SK-N-SH (cell line): ENCODE measurements around the gene SMYD3. TPM values are rescaled to one million over a fixed set of nuclear protein-coding genes. Genes with fewer than 3 reads are reported as not detected.

Source experiments
- CTCF ChIA-PET: fragments of 300-600, 350-600 bp; formaldehyde crosslinking; extraction: SDS; loops from one replicate; lab custom pipeline; 2021; lab: Yijun Ruan, JAX
- POLR2A ChIA-PET: fragments of 350-600 bp; sonication (Branson Sonifier 250); formaldehyde crosslinking; extraction: SDS; loops from one replicate; lab custom pipeline; 2020; ENCODE audit warnings: antibody characterized with exemption, inconsistent platforms; lab: Yijun Ruan, JAX
- DNase-seq: peaks from one replicate; pipeline ENCODE4 v3.0.0; 2012
- H2AFZ ChIP-seq: fragments of 200-600 bp; sonication (generic); 2 replicates; pipeline ENCODE4 v1.8.1; 2016; ENCODE audit warnings: antibody characterized with exemption, mild to moderate bottlenecking, low read depth
- H3F3A ChIP-seq: fragments of 200-600 bp; sonication (generic); replicated peaks from 2 replicates; pipeline ENCODE3; 2016; ENCODE audit warnings: antibody characterized with exemption, mild to moderate bottlenecking; ENCODE audit not compliant: insufficient read depth
- H3K27ac ChIP-seq, 2 experiments: fragments of 200-500 bp in 1 of 2; fragments of 200-600 bp in 1 of 2; sonication (Bioruptor generic) in 1 of 2; sonication (generic), shearing (Covaris generic) in 1 of 2; 2 replicates each; pipeline versions ENCODE4 v1.5.1 to v1.6.1; 2014 to 2016; ENCODE audit warnings: low read depth in 2 of 2, inconsistent platforms in 1 of 2, low read length in 1 of 2, mild to moderate bottlenecking in 1 of 2, mixed read lengths in 1 of 2
- H3K27me3 ChIP-seq: fragments of 200-600 bp; sonication (generic), shearing (Covaris generic); 2 replicates; pipeline ENCODE4 v1.6.1; 2016; ENCODE audit warnings: mixed run types; ENCODE audit not compliant: insufficient read depth
- H3K36me3 ChIP-seq, 2 experiments: fragments of 200-500 bp in 1 of 2; fragments of 200-600 bp in 1 of 2; sonication (Bioruptor generic) in 1 of 2; sonication (generic) in 1 of 2; replicated peaks in 1 of 2; 2 replicates each; pipeline versions ENCODE3 to v1.5.1; 2014 to 2016; ENCODE audit warnings: low read length in 1 of 2, mild to moderate bottlenecking in 1 of 2; ENCODE audit not compliant: insufficient read depth in 2 of 2, control insufficient read depth in 1 of 2
- H3K4me1 ChIP-seq, 2 experiments: fragments of 200-500 bp in 1 of 2; fragments of 200-600 bp in 1 of 2; sonication (Bioruptor generic) in 1 of 2; sonication (generic), shearing (Covaris generic) in 1 of 2; 2 replicates each; pipeline versions ENCODE4 v1.5.1 to v1.6.1; 2014 to 2016; ENCODE audit warnings: low read depth in 1 of 2, low read length in 1 of 2, mixed run types in 1 of 2; ENCODE audit not compliant: insufficient read depth in 2 of 2, control insufficient read depth in 1 of 2
- H3K4me2 ChIP-seq: fragments of 200-600 bp; sonication (generic), shearing (Covaris generic); 2 replicates; pipeline ENCODE4 v1.6.1; 2017; ENCODE audit warnings: mixed run types
- H3K4me3 ChIP-seq, 2 experiments: fragments of 200-500 bp in 1 of 2; fragments of 200-600 bp in 1 of 2; sonication (Bioruptor generic) in 1 of 2; sonication (generic), shearing (Covaris generic) in 1 of 2; 2 replicates each; pipeline versions ENCODE4 v1.5.1 to v1.8.1; 2014 to 2016; ENCODE audit warnings: low read depth in 2 of 2, inconsistent platforms in 1 of 2, low read length in 1 of 2, mild to moderate bottlenecking in 1 of 2, mixed read lengths in 1 of 2, moderate library complexity in 1 of 2
- H3K79me2 ChIP-seq: fragments of 200-600 bp; sonication (generic); 2 replicates; pipeline ENCODE4 v1.8.1; 2017; ENCODE audit warnings: mild to moderate bottlenecking; ENCODE audit not compliant: insufficient read depth
- H3K9ac ChIP-seq: fragments of 200-600 bp; sonication (generic); 2 replicates; pipeline ENCODE4 v1.6.1; 2017; ENCODE audit warnings: mixed run types
- H3K9me2 ChIP-seq: fragments of 200-600 bp; sonication (generic); 2 replicates; pipeline ENCODE4 v1.6.1; 2017; ENCODE audit warnings: mixed run types
- H3K9me3 ChIP-seq: fragments of 200-600 bp; sonication (generic); 2 replicates; pipeline ENCODE4 v1.6.1; 2017; ENCODE audit warnings: mixed run types, mild to moderate bottlenecking, moderate library complexity
- H4K20me1 ChIP-seq: fragments of 200-600 bp; sonication (generic); 2 replicates; pipeline ENCODE4 v1.6.1; 2017; ENCODE audit warnings: mild to moderate bottlenecking, mixed run types; ENCODE audit not compliant: insufficient read depth
- CTCF ChIP-seq: fragments of 200-600 bp; sonication (generic); IDR thresholded peaks from 2 replicates; pipeline ENCODE4 v1.6.1; 2017; ENCODE audit warnings: antibody characterized with exemption, mild to moderate bottlenecking, moderate library complexity
- EZH2phosphoT487 ChIP-seq: fragments of 200-600 bp; sonication (generic); IDR thresholded peaks from 2 replicates; pipeline ENCODE4 v1.6.1; 2017; ENCODE audit warnings: low read depth, mixed run types, mild to moderate bottlenecking, antibody characterized with exemption, moderate library complexity, borderline replicate concordance
- FOSL2 ChIP-seq: IDR thresholded peaks from 2 replicates; pipeline ENCODE4 v1.4.0; 2012; ENCODE audit warnings: low read depth, mild to moderate bottlenecking, moderate library complexity, borderline replicate concordance
- FOXJ3 ChIP-seq: sonication (generic); formaldehyde crosslinking; IDR thresholded peaks from 2 replicates; pipeline ENCODE4 v1.5.1; 2020; ENCODE audit warnings: mild to moderate bottlenecking, missing genetic modification reagents
- GABPA ChIP-seq: IDR thresholded peaks from 2 replicates; pipeline ENCODE4 v1.4.0; 2012; ENCODE audit warnings: low read depth, mild to moderate bottlenecking
- MEF2A ChIP-seq: IDR thresholded peaks from 2 replicates; pipeline ENCODE4 v1.4.0; 2012; ENCODE audit warnings: low read depth, borderline replicate concordance
- MXI1 ChIP-seq: IDR thresholded peaks from 2 replicates; pipeline ENCODE4 v1.6.1; 2012; ENCODE audit warnings: mild to moderate bottlenecking, low read depth, low read length, improper control_type of control experiment
- NFIC ChIP-seq: IDR thresholded peaks from 2 replicates; pipeline ENCODE4 v1.4.0; 2012; ENCODE audit warnings: borderline replicate concordance
- PBX3 ChIP-seq: IDR thresholded peaks from 2 replicates; pipeline ENCODE4; 2012
- REST ChIP-seq: IDR thresholded peaks from 2 replicates; pipeline ENCODE4 v1.6.1; 2012; ENCODE audit warnings: mild to moderate bottlenecking, low read depth, low read length, moderate library complexity
- TAF1 ChIP-seq: IDR thresholded peaks from 2 replicates; pipeline ENCODE4 v1.6.1; 2012; ENCODE audit warnings: low read depth, mild to moderate bottlenecking, low read length, moderate library complexity, borderline replicate concordance
- USF1 ChIP-seq: IDR thresholded peaks from 2 replicates; pipeline ENCODE4 v1.4.0; 2012; ENCODE audit warnings: low read depth, borderline replicate concordance
- YY1 ChIP-seq: IDR thresholded peaks from 2 replicates; pipeline ENCODE4 v1.4.0; 2012; ENCODE audit warnings: low read depth, mild to moderate bottlenecking
- WGBS: methylation state at CpG from one replicate; pipeline ENCODE4 v1.1.6; 2017; ENCODE audit warnings: low lambda C conversion rate; 5-methylcytosine and 5-hydroxymethylcytosine counted together
- polyA plus RNA-seq, 3 experiments: library from polyadenylated mRNA; depleted of rRNA; stranded (reverse); fragments of >200 nt; gene quantifications; 2 replicates each; pipeline ENCODE4 v1.2.3, GENCODE V29; 2012

The SMYD3 gene
- polyA plus RNA-seq, 1 of the 3 experiments (the other 2 are of a cell fraction) = 31.4 TPM

GRCh38 chr1:246418565-246419312, 88.3 kb downstream of the SMYD3 start:
- Histone ChIP-seq H3K4me2 (no peak overlapping the region), H4K20me1 (no peaks in the 10 kb centered on the region), H3K9me3 (no peaks in the 10 kb centered on the region), H3K9ac (no peak overlapping the region), H2AFZ (no peak overlapping the region), H3K4me3 (no peak overlapping the region)
- CTCF ChIA-PET = no interaction called here
- 97% methylated on average over 14 of the region's 19 CpGs for WGBS
- no peak for DNase-seq
- TF ChIP-seq FOXJ3 (CRISPR knock-in tag) (no peak), GABPA (no peak), MXI1 (no peak), EZH2phosphoT487 (no peak), PBX3 (no peak), CTCF (no peak), MEF2A (no peak), NFIC (no peak), REST (no peak), TAF1 (no peak), FOSL2 (no peak), USF1 (no peak), YY1 (no peak)
- TF ChIP-seq, all 33 proteins: peak for 0
- H3K79me2 ChIP-seq = no peaks in the 10 kb centered on the region; the same call in 1 of the 2 replicates
- POLR2A ChIA-PET = no interaction called here
- no peaks in the 10 kb centered on the region for H3K36me3 ChIP-seq
- H3K4me1 ChIP-seq = no peaks in the 10 kb centered on the region
- H3K27ac ChIP-seq = no peak overlapping the region
- no peaks in the 10 kb centered on the region for H3F3A ChIP-seq
- H3K9me2 ChIP-seq = no peaks in the 10 kb centered on the region
- no peaks in the 10 kb centered on the region for H3K27me3 ChIP-seq
